Stromal cell of bone marrow (primary cell): ENCODE data around the gene SVEP1.
"Not testable (repeated sequence)": the region's sequence is repeated elsewhere in the genome, so short reads cannot be mapped to it uniquely, and the experiment has no call there.

Experiments
- DNase-seq: peaks from one replicate; pipeline ENCODE4 v3.0.0-alpha.2; 2012; ENCODE audit warnings: low read depth

SVEP1 gene

GRCh38 chr9:110444911-110445310 lies 134.6 kb downstream of the SVEP1 start:
- peak; percentile 85 for DNase-seq

- peak; percentile 82 for DNase-seq
These were observed 135.7 kb downstream of the SVEP1 start for GRCh38 chr9:110443866-110444220.

- DNase-seq: peak; percentile 59
These were observed 136.2 kb downstream of the SVEP1 start for GRCh38 chr9:110443146-110443865.

GRCh38 chr9:110440796-110441195 lies 138.7 kb downstream of the SVEP1 start:
- no peak for DNase-seq

- DNase-seq: peak; percentile 80
These were observed 139.4 kb downstream of the SVEP1 start for GRCh38 chr9:110440172-110440571.

- no peak for DNase-seq
These were observed 147.3 kb downstream of the SVEP1 start for GRCh38 chr9:110432253-110432652.

GRCh38 chr9:110429453-110429852 lies 150.1 kb downstream of the SVEP1 start:
- DNase-seq: no peak

GRCh38 chr9:110427497-110428104 lies 151.9 kb downstream of the SVEP1 start:
- DNase-seq: no peak

GRCh38 chr9:110426052-110426709 lies 153.4 kb downstream of the SVEP1 start:
- DNase-seq: no peak

GRCh38 chr9:110414471-110414870 lies 165.1 kb downstream of the SVEP1 start:
- DNase-seq: no peak

GRCh38 chr9:110410961-110411360 lies 168.6 kb downstream of the SVEP1 start:
- DNase-seq: no peak

GRCh38 chr9:110408598-110408997 lies 170.9 kb downstream of the SVEP1 start:
- no peak for DNase-seq

- no peak for DNase-seq
These were observed 173.6 kb downstream of the SVEP1 start for GRCh38 chr9:110405858-110406443.

GRCh38 chr9:110404473-110404872 lies 175.1 kb downstream of the SVEP1 start:
- no peak for DNase-seq

- DNase-seq: no peak
These were observed 179.6 kb downstream of the SVEP1 start for GRCh38 chr9:110399983-110400382.

- DNase-seq: not testable (repeated sequence)
These were observed 180.5 kb downstream of the SVEP1 start for GRCh38 chr9:110398992-110399391.

- no peak for DNase-seq
These were observed 187.6 kb downstream of the SVEP1 start for GRCh38 chr9:110391826-110392485.

GRCh38 chr9:110389148-110389750 lies 190.3 kb downstream of the SVEP1 start:
- DNase-seq: no peak

- DNase-seq: no peak
These were observed 196.1 kb downstream of the SVEP1 start for GRCh38 chr9:110383491-110383890.

GRCh38 chr9:110382731-110383130 lies 196.8 kb downstream of the SVEP1 start:
- DNase-seq: no peak

GRCh38 chr9:110371411-110372007 lies 208.0 kb downstream of the SVEP1 start:
- DNase-seq: no peak

GRCh38 chr9:110370315-110370714 lies 209.2 kb downstream of the SVEP1 start:
- DNase-seq: peak; percentile 43
